Measurements from ENCODE around the gene SMC3. TPM values are rescaled to one million over a fixed set of nuclear protein-coding genes. Genes with fewer than 3 reads are reported as not detected.
A peak's percentile ranks its signal among the peaks of the same experiment; 100 is the strongest.

Gene SMC3
- total and polyA plus RNA-seq, 2 of the 13 experiments (the other 11 are each of a cell fraction or from before 2014, with no cell fraction given), result 11.7 to 48.0 TPM

DNA sequence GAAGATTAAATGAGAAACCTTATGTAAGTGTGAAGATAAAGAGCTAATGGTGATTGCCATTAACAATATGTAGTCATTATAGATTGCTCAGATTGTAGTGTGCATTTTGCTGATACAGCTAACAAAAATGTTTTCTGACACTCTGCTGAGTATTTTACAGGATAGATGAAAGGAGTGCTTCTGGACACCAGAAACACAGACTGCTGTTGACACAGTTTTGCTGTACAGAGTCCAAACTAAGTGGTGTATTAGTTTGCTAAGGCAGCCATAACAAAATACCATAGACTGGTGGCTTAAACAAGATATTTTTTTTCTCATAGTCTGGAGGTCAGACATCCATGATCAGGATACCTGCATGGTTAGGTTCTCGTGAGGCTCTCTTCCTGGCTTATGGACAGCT, 2.2 kb downstream of the SMC3 start (continued):
- 0 out of 2 replicates have a peak, but pooled peaks have one; percentile 22 for TF ChIP-seq THRA (CRISPR knock-in tag; IDR thresholded peaks at IDR 0.05; ENCODE audit: borderline replicate concordance)
- peak; percentile 69; the same call in 1 of the 2 replicates for TF ChIP-seq RBAK (CRISPR knock-in tag; IDR thresholded peaks at IDR 0.05)
- TF ChIP-seq, protein P1, sequence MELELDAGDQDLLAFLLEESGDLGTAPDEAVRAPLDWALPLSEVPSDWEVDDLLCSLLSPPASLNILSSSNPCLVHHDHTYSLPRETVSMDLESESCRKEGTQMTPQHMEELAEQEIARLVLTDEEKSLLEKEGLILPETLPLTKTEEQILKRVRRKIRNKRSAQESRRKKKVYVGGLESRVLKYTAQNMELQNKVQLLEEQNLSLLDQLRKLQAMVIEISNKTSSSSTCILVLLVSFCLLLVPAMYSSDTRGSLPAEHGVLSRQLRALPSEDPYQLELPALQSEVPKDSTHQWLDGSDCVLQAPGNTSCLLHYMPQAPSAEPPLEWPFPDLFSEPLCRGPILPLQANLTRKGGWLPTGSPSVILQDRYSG (CRISPR knock-in tag; IDR thresholded peaks at IDR 0.05), result no peak
- TF ChIP-seq RORA (CRISPR knock-in tag; IDR thresholded peaks at IDR 0.05), result no peak
- TF ChIP-seq ASH2L (IDR thresholded peaks at IDR 0.05; ENCODE audit: insufficient read length, low read depth, low read length), result peak; percentile 64
- TF ChIP-seq EP300 (IDR thresholded peaks at IDR 0.05; ENCODE audit: low read depth in 2 of 2, low read length in 2 of 2), result peak in 1 of 2 experiments; percentile 50; a peak in 1 of 4 replicates
- TF ChIP-seq EP300 (CRISPR knock-in tag; IDR thresholded peaks at IDR 0.05; ENCODE audit: borderline replicate concordance), result no peak
- no peak for TF ChIP-seq ZNF296 (CRISPR knock-in tag; conservative IDR thresholded peaks at IDR 0.05)
- peak; percentile 63; the same call in 1 of the 2 replicates for TF ChIP-seq TCF7 (IDR thresholded peaks at IDR 0.05; ENCODE audit: low read depth)
- TF ChIP-seq, protein P2, sequence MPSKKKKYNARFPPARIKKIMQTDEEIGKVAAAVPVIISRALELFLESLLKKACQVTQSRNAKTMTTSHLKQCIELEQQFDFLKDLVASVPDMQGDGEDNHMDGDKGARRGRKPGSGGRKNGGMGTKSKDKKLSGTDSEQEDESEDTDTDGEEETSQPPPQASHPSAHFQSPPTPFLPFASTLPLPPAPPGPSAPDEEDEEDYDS (CRISPR knock-in tag; IDR thresholded peaks at IDR 0.05), result peak; percentile 30; the same call in 1 of the 2 replicates
- TF ChIP-seq KDM5B (CRISPR knock-in tag; IDR thresholded peaks at IDR 0.05; ENCODE audit: borderline replicate concordance), result no peak
- peak; percentile 68; the same call in 1 of the 2 replicates for TF ChIP-seq ZNF280D (CRISPR knock-in tag; IDR thresholded peaks at IDR 0.05)
- peak; percentile 58; the same call in 1 of the 2 replicates for TF ChIP-seq RARA (CRISPR knock-in tag; IDR thresholded peaks at IDR 0.05)
- no peak for TF ChIP-seq CREB1 (IDR thresholded peaks at IDR 0.05)
- peak; percentile 45; the same call in 1 of the 2 replicates for TF ChIP-seq CREB1 (CRISPR knock-in tag; IDR thresholded peaks at IDR 0.05)
- TF ChIP-seq, protein P3, sequence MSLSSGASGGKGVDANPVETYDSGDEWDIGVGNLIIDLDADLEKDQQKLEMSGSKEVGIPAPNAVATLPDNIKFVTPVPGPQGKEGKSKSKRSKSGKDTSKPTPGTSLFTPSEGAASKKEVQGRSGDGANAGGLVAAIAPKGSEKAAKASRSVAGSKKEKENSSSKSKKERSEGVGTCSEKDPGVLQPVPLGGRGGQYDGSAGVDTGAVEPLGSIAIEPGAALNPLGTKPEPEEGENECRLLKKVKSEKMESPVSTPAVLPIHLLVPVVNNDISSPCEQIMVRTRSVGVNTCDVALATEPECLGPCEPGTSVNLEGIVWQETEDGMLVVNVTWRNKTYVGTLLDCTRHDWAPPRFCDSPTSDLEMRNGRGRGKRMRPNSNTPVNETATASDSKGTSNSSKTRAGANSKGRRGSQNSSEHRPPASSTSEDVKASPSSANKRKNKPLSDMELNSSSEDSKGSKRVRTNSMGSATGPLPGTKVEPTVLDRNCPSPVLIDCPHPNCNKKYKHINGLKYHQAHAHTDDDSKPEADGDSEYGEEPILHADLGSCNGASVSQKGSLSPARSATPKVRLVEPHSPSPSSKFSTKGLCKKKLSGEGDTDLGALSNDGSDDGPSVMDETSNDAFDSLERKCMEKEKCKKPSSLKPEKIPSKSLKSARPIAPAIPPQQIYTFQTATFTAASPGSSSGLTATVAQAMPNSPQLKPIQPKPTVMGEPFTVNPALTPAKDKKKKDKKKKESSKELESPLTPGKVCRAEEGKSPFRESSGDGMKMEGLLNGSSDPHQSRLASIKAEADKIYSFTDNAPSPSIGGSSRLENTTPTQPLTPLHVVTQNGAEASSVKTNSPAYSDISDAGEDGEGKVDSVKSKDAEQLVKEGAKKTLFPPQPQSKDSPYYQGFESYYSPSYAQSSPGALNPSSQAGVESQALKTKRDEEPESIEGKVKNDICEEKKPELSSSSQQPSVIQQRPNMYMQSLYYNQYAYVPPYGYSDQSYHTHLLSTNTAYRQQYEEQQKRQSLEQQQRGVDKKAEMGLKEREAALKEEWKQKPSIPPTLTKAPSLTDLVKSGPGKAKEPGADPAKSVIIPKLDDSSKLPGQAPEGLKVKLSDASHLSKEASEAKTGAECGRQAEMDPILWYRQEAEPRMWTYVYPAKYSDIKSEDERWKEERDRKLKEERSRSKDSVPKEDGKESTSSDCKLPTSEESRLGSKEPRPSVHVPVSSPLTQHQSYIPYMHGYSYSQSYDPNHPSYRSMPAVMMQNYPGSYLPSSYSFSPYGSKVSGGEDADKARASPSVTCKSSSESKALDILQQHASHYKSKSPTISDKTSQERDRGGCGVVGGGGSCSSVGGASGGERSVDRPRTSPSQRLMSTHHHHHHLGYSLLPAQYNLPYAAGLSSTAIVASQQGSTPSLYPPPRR (CRISPR knock-in tag; IDR thresholded peaks at IDR 0.05; ENCODE audit: borderline replicate concordance), result peak; percentile 21; the same call in 1 of the 2 replicates
